Measurements from ENCODE around the gene RNF227. TPM values are rescaled to one million over a fixed set of nuclear protein-coding genes. Genes with fewer than 3 reads are reported as not detected.

RNF227 gene
- total and polyA plus RNA-seq, 2 experiments from 2014 or later, result 0.42 to 1.4 TPM

GRCh38 chr17:7894866-7895265 is 21.2 kb downstream of the RNF227 start (continued):
- TF ChIP-seq ZNF331 (CRISPR knock-in tag; IDR thresholded peaks at IDR 0.05; ENCODE audit: low read depth), result no peak
- no peak for TF ChIP-seq ETS1 (IDR thresholded peaks at IDR 0.05)
- no peak for TF ChIP-seq CREB1 (CRISPR knock-in tag; IDR thresholded peaks at IDR 0.05; ENCODE audit: low read depth)

GRCh38 chr17:7894226-7894625 is 21.9 kb downstream of the RNF227 start:
- DNase-seq (ENCODE audit: low spot score) (no peak), ATAC-seq (no peak)
- Histone ChIP-seq H3K27ac (ENCODE audit: low read depth) (no peak overlapping the region), H3K9me2 (ENCODE audit: insufficient read depth) (no peaks in the 10 kb centered on the region), H3K79me2 (replicated peaks; ENCODE audit: insufficient read depth) (no peaks in the 10 kb centered on the region), H2AFZ (no peak overlapping the region), H3K27me3 (ENCODE audit: insufficient read depth) (0 out of 2 replicates have a peak, but pooled peaks cover 2% of the 10 kb centered on the region), H3K4me1 (ENCODE audit: insufficient read depth) (peaks cover 3% of the 10 kb centered on the region; the same call in 1 of the 2 replicates), H3K36me3 (ENCODE audit: insufficient read depth) (0 out of 2 replicates have a peak, but pooled peaks cover 3% of the 10 kb centered on the region), H4K20me1 (replicated peaks; ENCODE audit: insufficient read depth) (no peaks in the 10 kb centered on the region), H3F3A (replicated peaks; ENCODE audit: low read depth) (no peaks in the 10 kb centered on the region), H3K4me3 (no peak overlapping the region), H3K4me2 (no peak overlapping the region)
- H3K36me3 Mint-ChIP-seq (ENCODE audit: low read depth), result peaks cover 23% of the 10 kb centered on the region
- no peak overlapping the region for H3K27ac Mint-ChIP-seq
- no peaks in the 10 kb centered on the region; the same call in 2 of the 3 replicates for H3K4me1 Mint-ChIP-seq
- H3K4me3 Mint-ChIP-seq, result no peak overlapping the region
- H3K27me3 Mint-ChIP-seq (ENCODE audit: insufficient read depth, low read depth, poor library complexity), result peaks cover 13% of the 10 kb centered on the region
- H3K9me3 Mint-ChIP-seq, result no peaks in the 10 kb centered on the region
- no peak for TF ChIP-seq NANOG (IDR thresholded peaks at IDR 0.05; ENCODE audit: borderline replicate concordance)

- Histone ChIP-seq H3K36me3 (ENCODE audit: insufficient read depth) (0 out of 2 replicates have a peak, but pooled peaks cover 3% of the 10 kb centered on the region), H3K79me2 (replicated peaks; ENCODE audit: insufficient read depth) (no peaks in the 10 kb centered on the region), H3F3A (replicated peaks; ENCODE audit: low read depth) (no peaks in the 10 kb centered on the region), H2AFZ (no peak overlapping the region), H3K4me2 (no peak overlapping the region), H3K4me3 (no peak overlapping the region), H3K4me1 (ENCODE audit: insufficient read depth) (peaks cover 12% of the 10 kb centered on the region; the same call in 1 of the 2 replicates), H3K27me3 (ENCODE audit: insufficient read depth) (peaks cover 11% of the 10 kb centered on the region; the same call in 1 of the 2 replicates), H3K9me2 (ENCODE audit: insufficient read depth) (no peaks in the 10 kb centered on the region), H4K20me1 (replicated peaks; ENCODE audit: insufficient read depth) (no peaks in the 10 kb centered on the region), H3K27ac (ENCODE audit: low read depth) (no peak overlapping the region)
- Mint-ChIP-seq H3K4me1 (no peaks in the 10 kb centered on the region; the same call in 2 of the 3 replicates), H3K27me3 (ENCODE audit: insufficient read depth, low read depth, poor library complexity) (peaks cover 13% of the 10 kb centered on the region), H3K27ac (no peak overlapping the region), H3K9me3 (no peaks in the 10 kb centered on the region), H3K4me3 (no peak overlapping the region), H3K36me3 (ENCODE audit: low read depth) (peaks cover 20% of the 10 kb centered on the region)
- no peak for DNase-seq (ENCODE audit: low spot score)
- no peak for TF ChIP-seq EZH2phosphoT487 (IDR thresholded peaks at IDR 0.05; ENCODE audit: unreplicated experiment)
- TF ChIP-seq REST (IDR thresholded peaks at IDR 0.05; ENCODE audit: unreplicated experiment), result no peak
- TF ChIP-seq ZNF114 (CRISPR knock-in tag; IDR thresholded peaks at IDR 0.05), result no peak
- no peak for TF ChIP-seq ETS1 (IDR thresholded peaks at IDR 0.05)
- TF ChIP-seq STAT1 (IDR thresholded peaks at IDR 0.05; ENCODE audit: unreplicated experiment), result no peak
- no peak for TF ChIP-seq NANOG (IDR thresholded peaks at IDR 0.05; ENCODE audit: borderline replicate concordance)
- TF ChIP-seq CREB1 (CRISPR knock-in tag; IDR thresholded peaks at IDR 0.05; ENCODE audit: low read depth), result no peak
- no peak for ATAC-seq
Measured at GRCh38 chr17:7893187-7893880, 22.8 kb downstream of the RNF227 start.

Measured in GM23338 (cell line).